GM18520 (cell line): ENCODE measurements around the gene DOCK2.
"Not testable (repeated sequence)": the region's sequence is repeated elsewhere in the genome, so short reads cannot be mapped to it uniquely, and the experiment has no call there.

Experiments
- ATAC-seq: cut with Tn5 transposase; IDR thresholded peaks from one replicate; pipeline ENCODE4 v1.9.1; 2021; ENCODE audit not compliant: unreplicated experiment

DOCK2 gene

DNA sequence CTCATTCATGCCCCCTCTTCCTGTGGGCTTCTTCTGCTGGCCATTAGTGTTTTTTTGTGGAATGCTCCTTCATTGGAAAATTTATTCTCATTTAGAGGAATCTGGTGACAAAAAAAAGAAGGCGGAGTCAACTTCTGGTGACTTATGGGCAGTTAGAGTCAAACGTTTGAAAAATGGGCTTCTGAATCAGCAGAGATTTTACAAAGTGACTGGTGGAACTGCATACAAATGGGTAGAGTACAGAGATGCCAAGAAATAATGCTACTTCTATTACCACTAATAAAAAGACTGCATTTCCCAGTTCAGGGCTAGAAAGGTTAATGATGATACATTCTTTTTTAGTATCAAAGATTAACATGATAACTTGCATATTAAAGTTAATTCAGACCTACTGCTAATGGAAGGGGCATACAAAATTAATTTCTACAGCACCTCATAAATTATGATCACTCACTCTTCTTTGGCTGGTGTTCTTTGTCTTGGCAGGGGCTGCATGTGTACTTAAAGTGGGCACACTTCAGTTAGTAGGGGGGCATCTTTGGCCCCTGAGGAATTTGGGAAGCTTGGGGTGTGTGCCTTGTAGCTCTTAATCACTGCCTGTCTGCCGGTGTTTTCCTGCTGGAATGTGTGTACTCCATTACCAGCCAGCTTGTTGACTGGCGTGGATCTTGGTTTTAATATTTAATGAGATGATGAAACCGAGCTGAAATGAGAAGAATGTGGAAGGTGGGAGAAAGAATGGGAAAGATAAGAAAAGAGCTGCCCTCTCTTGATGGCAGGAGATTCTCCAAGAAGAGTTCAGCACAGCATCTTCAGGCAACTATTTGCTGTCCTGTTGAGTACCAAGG lies 148.9 kb downstream of the DOCK2 start:
- ATAC-seq, result no peak

GRCh38 chr5:169788168-169788567 lies 151.1 kb downstream of the DOCK2 start:
- ATAC-seq, result no peak

- ATAC-seq, result no peak
These were observed 152.4 kb downstream of the DOCK2 start for GRCh38 chr5:169789417-169789940.

GRCh38 chr5:169791251-169791650 lies 154.2 kb downstream of the DOCK2 start:
- no peak for ATAC-seq

GRCh38 chr5:169795338-169795737 lies 158.3 kb downstream of the DOCK2 start:
- ATAC-seq, result no peak

DNA sequence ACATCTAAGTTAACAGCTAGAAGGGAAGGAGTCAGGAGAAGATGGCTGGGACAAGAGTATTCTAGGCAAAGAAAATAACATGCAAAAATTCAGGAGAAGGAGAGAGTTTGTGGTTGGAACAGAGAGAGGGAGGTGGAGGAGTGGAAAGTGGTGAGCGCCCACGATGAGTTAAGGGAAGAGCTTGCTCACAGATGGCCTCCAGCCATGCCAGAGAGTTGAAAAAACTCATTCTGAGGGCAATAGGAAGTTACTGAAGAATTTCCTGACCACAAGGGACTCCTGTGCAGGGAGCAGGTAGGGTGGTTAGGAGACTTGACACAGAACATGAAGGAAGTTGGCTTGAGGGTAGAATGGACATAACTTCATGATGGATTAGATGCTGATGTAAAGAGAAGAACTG lies 159.7 kb downstream of the DOCK2 start:
- ATAC-seq, result no peak

DNA sequence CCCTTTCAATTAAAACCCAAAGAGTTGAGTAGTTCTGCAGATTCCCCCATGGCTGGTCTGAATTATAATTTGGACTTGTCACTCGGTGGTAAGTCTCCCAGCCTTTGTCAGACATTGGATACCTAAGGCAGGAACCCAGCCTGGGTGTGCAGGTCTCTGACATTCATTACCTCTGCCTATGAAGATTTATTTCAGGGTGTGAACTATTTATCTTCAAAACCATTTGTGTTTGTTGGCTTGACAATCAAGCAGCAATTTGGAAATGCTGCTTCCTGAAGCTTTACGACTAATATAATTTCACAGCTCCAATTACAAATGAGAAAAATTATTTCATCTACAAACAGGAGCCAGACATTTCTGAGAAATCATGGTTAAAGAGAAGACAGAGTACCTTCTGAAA lies 160.5 kb downstream of the DOCK2 start:
- no peak for ATAC-seq

- ATAC-seq, result no peak
These were observed 161.4 kb downstream of the DOCK2 start for GRCh38 chr5:169798438-169798837.

DNA sequence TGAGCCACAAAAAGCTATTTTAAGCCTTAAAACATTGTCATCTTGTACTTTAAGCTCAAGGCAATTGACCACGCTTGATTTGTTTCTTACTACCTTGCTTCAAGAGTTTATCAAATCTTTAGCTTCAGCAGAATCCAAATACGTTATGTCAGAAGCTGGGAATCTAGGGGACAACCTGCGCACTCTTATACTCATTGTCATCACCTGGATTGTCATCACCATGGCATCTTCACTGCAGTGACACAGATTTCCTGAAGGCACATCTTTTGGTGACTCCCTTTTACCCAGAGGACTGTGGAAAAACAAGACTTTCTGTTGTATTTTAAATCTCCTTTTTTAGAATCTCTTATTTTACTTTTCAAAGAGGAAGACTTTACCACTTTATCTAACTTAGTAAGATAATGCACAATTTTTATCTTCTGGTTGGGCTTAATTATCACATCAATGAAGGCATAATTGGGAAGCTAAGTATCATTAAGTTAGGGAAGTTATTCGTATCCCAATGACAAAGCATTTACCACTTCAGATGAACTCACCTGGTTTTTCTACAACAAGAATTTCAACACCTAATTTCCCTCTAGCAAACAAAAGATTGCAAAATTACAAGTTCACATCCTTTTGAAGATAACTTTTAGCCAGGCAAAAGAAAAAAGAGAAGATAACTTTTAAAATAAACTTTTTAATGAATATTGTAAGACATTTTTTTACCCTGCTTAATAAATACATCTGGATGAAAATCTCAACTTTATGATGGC lies 162.0 kb downstream of the DOCK2 start:
- ATAC-seq, result no peak

- ATAC-seq, result no peak
These were observed 164.3 kb downstream of the DOCK2 start for GRCh38 chr5:169801324-169801777.

DNA sequence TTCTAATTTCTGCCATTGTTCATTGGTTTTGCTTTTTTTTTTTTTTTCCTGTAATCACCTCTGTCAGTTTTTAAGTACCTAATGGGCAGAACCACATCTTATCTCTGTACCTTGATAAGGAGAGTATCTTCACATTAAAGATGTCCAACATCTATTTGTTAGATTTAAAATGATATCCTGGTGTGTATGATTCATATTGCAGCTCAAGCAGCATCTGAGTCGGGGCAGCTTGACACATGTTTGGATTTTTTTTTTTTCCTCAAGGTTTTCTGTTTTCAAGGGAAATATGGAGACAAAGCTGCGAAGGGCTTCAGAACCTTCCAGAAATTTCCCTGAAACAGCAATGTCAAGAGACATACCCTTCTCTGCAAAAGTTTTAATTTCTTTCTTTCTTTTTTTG lies 164.7 kb downstream of the DOCK2 start:
- no peak for ATAC-seq

DNA sequence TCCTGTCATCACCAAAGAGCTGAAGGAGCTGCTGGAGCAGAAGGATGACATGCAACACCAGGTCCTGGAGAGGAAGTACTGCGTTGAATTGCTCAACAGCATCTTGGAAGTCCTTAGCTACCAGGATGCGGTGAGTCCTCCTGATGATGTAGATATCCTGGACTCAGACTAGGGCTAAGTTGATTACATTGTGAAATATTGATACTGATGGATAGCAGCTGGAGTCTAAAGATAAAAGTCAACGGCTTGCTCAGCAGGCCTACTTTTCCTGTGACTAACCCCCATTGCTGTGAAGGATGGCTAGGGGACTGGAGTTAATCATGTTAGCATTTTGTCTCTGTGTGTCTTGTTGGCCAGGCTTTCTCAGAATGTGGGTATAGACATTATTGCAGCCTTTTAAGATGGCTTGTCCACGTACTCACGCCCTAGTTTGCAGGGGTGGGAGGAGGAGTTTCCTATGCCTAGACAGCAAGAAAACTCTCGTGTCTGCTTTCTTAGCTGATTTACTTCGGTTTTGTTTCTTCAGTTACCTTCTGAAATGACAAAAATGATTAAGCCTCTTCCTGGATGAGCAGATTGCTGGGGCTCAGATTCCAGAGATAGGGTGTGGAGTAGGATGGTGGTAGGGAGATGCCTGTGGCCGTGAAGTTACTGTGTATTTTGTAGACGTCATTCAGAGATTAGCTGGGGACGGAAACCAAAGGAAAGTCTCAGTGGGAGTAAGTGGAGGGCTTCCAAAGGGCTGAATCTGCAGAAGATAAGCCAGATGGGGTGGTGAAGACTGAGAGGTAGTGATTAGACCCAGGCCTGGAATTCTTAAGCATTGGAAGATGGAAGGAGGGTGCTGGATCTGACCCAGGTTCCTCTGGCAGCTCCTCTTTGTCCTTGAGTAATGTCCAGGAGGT lies 166.3 kb downstream of the DOCK2 start:
- no peak for ATAC-seq

GRCh38 chr5:169804861-169805260 lies 167.8 kb downstream of the DOCK2 start:
- ATAC-seq, result no peak

DNA sequence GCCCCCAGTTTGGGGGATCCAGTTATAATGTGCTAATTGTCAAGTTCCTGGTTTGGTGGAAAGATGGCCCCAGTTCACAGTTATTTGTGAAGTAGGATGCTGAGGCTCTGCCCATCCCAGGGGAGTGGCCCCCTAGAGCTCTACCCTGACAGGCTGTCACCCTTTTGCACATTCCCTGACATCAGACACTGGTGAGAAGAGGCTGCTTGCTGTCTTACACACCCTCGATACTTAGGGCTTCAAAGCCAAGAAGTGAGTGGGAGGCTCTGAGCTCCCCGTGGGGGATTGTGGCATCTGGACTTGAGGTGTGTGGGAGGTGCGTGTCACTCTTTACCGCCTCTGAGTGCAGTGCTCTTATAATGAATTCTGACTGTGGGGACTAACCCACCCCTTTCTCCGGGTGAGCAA lies 168.5 kb downstream of the DOCK2 start:
- ATAC-seq, result peak; percentile 87

DNA sequence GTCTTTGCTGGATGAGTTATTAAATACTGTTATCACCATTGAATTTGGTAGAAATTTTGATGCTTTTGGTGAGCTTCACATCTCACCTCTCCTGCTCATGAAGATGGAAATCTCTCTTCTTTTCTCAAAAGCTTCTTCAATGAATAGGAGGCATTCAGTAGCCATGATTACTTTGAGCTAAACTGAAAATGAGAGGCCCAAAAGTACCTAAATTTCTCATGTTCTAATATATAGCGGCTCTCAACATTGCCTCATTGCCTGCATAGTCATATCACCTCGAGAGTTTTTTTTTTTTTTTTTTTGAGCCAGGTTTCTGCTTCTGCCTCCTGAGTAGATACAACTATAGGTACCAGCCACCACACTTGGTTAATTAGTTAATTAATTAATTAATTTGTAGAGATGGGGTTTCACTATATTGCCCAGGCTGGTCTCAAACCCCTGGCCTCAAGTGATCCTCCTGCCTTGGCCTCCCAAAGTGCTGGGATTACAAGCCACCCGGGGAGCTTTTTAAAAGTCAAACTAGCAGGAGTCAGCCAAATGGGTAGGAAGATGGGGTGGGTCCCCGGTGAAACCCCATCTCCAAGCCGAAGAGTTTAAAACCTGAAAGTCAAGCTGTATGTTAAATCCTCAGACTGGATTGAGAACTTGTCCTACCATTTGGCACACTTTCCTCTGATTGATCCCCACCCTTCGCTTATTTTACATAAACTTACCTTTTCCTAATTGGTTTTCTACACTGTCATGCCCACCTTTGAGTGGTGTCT lies 169.0 kb downstream of the DOCK2 start:
- peak; percentile 36 for ATAC-seq

DNA sequence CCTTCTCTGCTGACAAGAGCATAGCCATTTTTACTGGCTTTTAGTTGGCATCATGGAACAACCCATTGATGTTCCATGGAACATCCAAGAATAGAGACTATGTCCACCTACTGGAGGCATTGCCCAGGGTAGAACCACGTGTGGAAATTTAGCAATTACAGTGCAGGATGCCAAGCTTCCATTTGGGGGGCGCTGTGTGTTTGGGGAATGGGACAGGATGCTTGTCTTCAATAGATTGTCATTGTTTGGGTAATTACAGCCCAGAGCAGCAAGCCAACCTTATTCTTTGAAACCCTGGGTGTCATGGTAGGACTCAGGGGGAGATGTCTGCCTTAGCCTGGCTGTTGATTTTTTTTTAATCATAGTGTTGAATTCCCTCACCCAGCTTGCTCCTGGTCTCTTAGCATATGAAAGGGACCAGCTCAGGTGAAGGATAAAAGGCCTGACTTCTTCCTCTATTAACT lies 171.1 kb downstream of the DOCK2 start:
- no peak for ATAC-seq

GRCh38 chr5:169808880-169809279 lies 171.8 kb downstream of the DOCK2 start:
- ATAC-seq, result not testable (repeated sequence)

DNA sequence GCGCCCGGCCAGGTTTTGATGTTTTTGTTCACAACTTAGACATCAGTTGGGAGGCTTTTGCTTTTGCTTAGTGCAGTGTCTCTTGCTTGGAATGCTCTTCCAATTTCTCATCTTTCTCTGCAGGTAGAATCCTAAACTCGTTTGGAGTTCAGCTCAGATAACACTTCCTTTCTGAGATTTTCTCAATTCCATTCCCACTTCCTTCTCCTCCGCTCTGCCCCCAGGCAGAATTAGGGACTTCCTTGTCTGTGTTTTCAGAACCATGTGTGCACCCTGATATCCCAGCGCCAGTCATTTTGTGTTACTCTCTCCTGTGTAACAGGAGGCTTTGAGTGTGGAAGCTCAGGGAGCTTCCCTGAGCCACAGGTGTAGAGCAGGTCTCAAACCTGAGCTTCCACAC lies 172.2 kb downstream of the DOCK2 start:
- no peak for ATAC-seq

GRCh38 chr5:169810524-169810923 lies 173.4 kb downstream of the DOCK2 start:
- ATAC-seq, result no peak

DNA sequence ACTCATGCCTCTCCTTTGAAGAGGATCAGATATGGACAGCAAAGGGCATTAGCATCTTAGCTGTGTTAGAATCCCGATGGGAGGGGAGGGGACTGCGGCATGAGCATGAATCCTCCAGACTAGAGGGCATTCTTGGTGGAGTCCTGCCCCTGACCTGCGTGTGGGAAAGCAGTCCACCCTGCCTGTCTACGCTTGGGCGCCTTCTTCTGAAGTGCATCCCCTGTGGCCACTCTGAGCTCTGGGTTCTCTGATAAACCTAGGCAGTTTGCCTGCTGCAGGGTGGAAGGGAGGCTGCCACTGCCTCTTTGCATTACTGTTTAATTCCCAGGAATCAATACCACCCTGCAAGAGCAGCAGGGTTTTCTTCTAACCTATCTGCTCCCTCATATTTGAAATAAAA lies 173.9 kb downstream of the DOCK2 start:
- ATAC-seq, result no peak
